DOHH2 (cell line): ENCODE measurements around the gene CATSPERD.

Experiments used
- H3F3A ChIP-seq: fragments of 200-600 bp; sonication (generic), shearing (Covaris generic); 2 replicates; pipeline ENCODE4 v1.6.0; 2016; ENCODE audit warnings: antibody characterized with exemption, mild to moderate bottlenecking; ENCODE audit not compliant: control insufficient read depth, insufficient read depth
- H3K27ac ChIP-seq: fragments of 200-600 bp; sonication (generic); 2 replicates; pipeline ENCODE4 v1.5.1; 2014; ENCODE audit warnings: low read depth, mild to moderate bottlenecking, low read length, moderate library complexity
- H3K27me3 ChIP-seq: fragments of 200-600 bp; sonication (generic); 2 replicates; pipeline ENCODE4 v1.6.1; 2014; ENCODE audit warnings: mild to moderate bottlenecking, low read length, mixed read lengths; ENCODE audit not compliant: control insufficient read depth
- H3K36me3 ChIP-seq: fragments of 200-600 bp; sonication (generic); 2 replicates; pipeline ENCODE4 v1.6.1; 2014; ENCODE audit warnings: mild to moderate bottlenecking, low read length, moderate library complexity, mixed read lengths; ENCODE audit not compliant: control insufficient read depth
- H3K4me1 ChIP-seq: fragments of 200-600 bp; sonication (generic); 2 replicates; pipeline ENCODE4 v1.6.1; 2014; ENCODE audit warnings: mild to moderate bottlenecking, low read length, mixed read lengths; ENCODE audit not compliant: control insufficient read depth
- H3K4me2 ChIP-seq: fragments of 200-600 bp; sonication (generic); 2 replicates; pipeline ENCODE4 v1.6.0; 2014; ENCODE audit warnings: mild to moderate bottlenecking, low read length, moderate library complexity
- H3K4me3 ChIP-seq: fragments of 200-600 bp; sonication (generic); 2 replicates; pipeline ENCODE4 v1.5.1; 2014; ENCODE audit warnings: mild to moderate bottlenecking, low read length, mixed read lengths
- H3K79me2 ChIP-seq: fragments of 200-600 bp; sonication (generic); 2 replicates; pipeline ENCODE4 v1.6.1; 2014; ENCODE audit warnings: mild to moderate bottlenecking, low read length, mixed read lengths; ENCODE audit not compliant: control insufficient read depth
- H3K9me2 ChIP-seq: fragments of 200-600 bp; sonication (generic); replicated peaks from 2 replicates; pipeline ENCODE4 v1.6.1; 2014; ENCODE audit warnings: mild to moderate bottlenecking, low read length, mixed read lengths; ENCODE audit not compliant: control insufficient read depth
- H3K9me3 ChIP-seq: fragments of 200-600 bp; sonication (generic); 2 replicates; pipeline ENCODE4 v1.6.1; 2014; ENCODE audit warnings: antibody characterized with exemption, low read length, mixed read lengths; ENCODE audit not compliant: control insufficient read depth, insufficient read depth
- H4K20me1 ChIP-seq: fragments of 200-600 bp; sonication (generic); 2 replicates; pipeline ENCODE4 v1.6.0; 2014; ENCODE audit warnings: low read depth, mild to moderate bottlenecking, antibody characterized with exemption, low read length, moderate library complexity; ENCODE audit not compliant: control insufficient read depth, insufficient read depth
- CTCF ChIP-seq: fragments of 200-600 bp; sonication (generic); IDR thresholded peaks from one replicate; pipeline ENCODE4 v1.5.1; 2014; ENCODE audit warnings: antibody characterized with exemption, mild to moderate bottlenecking, low read depth, low read length; ENCODE audit not compliant: poor library complexity, severe bottlenecking
- EZH2phosphoT487 ChIP-seq: fragments of 200-600 bp; sonication (generic); IDR thresholded peaks from 2 replicates; pipeline ENCODE4 v1.6.1; 2017; ENCODE audit warnings: borderline replicate concordance, mild to moderate bottlenecking, antibody characterized with exemption, low read length, moderate library complexity, mixed read lengths

The CATSPERD gene

DNA sequence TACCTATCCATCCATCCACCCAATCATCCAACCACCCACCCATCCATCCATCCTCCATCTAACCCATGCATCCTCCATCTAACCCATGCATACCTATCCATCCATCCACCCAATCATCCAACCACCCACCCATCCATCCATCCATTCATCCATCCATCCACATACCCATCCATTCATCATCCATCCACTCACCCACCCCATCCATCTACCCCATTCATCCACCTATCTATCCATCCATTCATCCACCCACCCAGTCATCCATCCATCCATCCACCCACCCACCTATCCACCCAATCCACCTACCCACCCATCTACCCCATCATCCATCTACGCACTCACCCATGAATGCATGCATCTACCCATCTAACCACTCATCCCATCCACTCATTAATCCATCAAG is 46.7 kb upstream of the CATSPERD start:
- Histone ChIP-seq H3K9me3 (no peaks in the 10 kb centered on the region), H3K27me3 (no peaks in the 10 kb centered on the region), H3K36me3 (peaks cover 33% of the 10 kb centered on the region), H3K79me2 (no peaks in the 10 kb centered on the region), H4K20me1 (no peaks in the 10 kb centered on the region), H3K4me2 (no peak overlapping the region), H3K27ac (no peak overlapping the region), H3K9me2 (no peaks in the 10 kb centered on the region), H3K4me3 (no peak overlapping the region), H3F3A (no peaks in the 10 kb centered on the region), H3K4me1 (no peaks in the 10 kb centered on the region)
- TF ChIP-seq EZH2phosphoT487 = no peak
- no peak for TF ChIP-seq CTCF

- no peaks in the 10 kb centered on the region for H3K27me3 ChIP-seq
- no peaks in the 10 kb centered on the region for H3K9me2 ChIP-seq
- no peaks in the 10 kb centered on the region for H4K20me1 ChIP-seq
- H3K36me3 ChIP-seq = peaks cover 23% of the 10 kb centered on the region
- H3K4me1 ChIP-seq = peaks cover 7% of the 10 kb centered on the region
- H3K4me2 ChIP-seq = no peak overlapping the region
- TF ChIP-seq EZH2phosphoT487 (no peak), CTCF (no peak)
- H3K4me3 ChIP-seq = no peak overlapping the region
- H3K79me2 ChIP-seq = peaks cover 6% of the 10 kb centered on the region
- H3K27ac ChIP-seq = no peak overlapping the region
- H3K9me3 ChIP-seq = no peaks in the 10 kb centered on the region
- H3F3A ChIP-seq = no peaks in the 10 kb centered on the region
Measured at GRCh38 chr19:5674714-5675113, 45.7 kb upstream of the CATSPERD start.

- Histone ChIP-seq H3K27me3 (no peaks in the 10 kb centered on the region), H3F3A (no peaks in the 10 kb centered on the region), H3K9me3 (no peaks in the 10 kb centered on the region), H3K4me1 (peaks cover 13% of the 10 kb centered on the region), H3K36me3 (peaks cover 15% of the 10 kb centered on the region), H3K27ac (no peak overlapping the region), H4K20me1 (no peaks in the 10 kb centered on the region), H3K9me2 (no peaks in the 10 kb centered on the region), H3K4me2 (no peak overlapping the region), H3K79me2 (peaks cover 11% of the 10 kb centered on the region), H3K4me3 (no peak overlapping the region)
- TF ChIP-seq EZH2phosphoT487 = no peak
- TF ChIP-seq CTCF = no peak
Measured at GRCh38 chr19:5676105-5676771, 44.2 kb upstream of the CATSPERD start.
